GM12878 (cell line): ENCODE measurements around the gene PALD1. TPM values are rescaled to one million over a fixed set of nuclear protein-coding genes. Genes with fewer than 3 reads are reported as not detected.

ENCODE experiments used
- ATAC-seq: fragments of 200-7000 bp; cut with Tn5 transposase; 3 replicates; pipeline ENCODE4 v1.9.1; 2020; ENCODE audit warnings: mild to moderate bottlenecking, moderate library complexity
- BruUV-seq: library from RNA; stranded (reverse); fragments of 400-500 nt; replicated peaks from 2 replicates; lab custom pipeline; 2021; lab: Mats Ljungman, UMichigan
- CTCF ChIA-PET: fragments of 300-600 bp; sonication (Branson Sonifier 250); formaldehyde crosslinking; extraction: SDS; loops from one replicate; lab custom pipeline; 2021; ENCODE audit warnings: inconsistent platforms; lab: Yijun Ruan, JAX
- POLR2A ChIA-PET: fragments of 350-600 bp; formaldehyde crosslinking; extraction: SDS; loops from one replicate; lab custom pipeline; 2021; ENCODE audit warnings: inconsistent platforms; lab: Charles Lee
- RAD21 ChIA-PET: fragments of 300-600 bp; sonication (Branson Sonifier 250); formaldehyde crosslinking; loops from one replicate; lab custom pipeline; 2023; ENCODE audit warnings: antibody characterized with exemption; ENCODE audit not compliant: unreplicated experiment; lab: Charles Lee
- SMC1A ChIA-PET: fragments of 300-600 bp; sonication (Branson Sonifier 250); formaldehyde crosslinking; loops from one replicate; lab custom pipeline; 2023; ENCODE audit not compliant: unreplicated experiment, uncharacterized antibody; lab: Charles Lee
- DNase-seq: peaks from one replicate; pipeline ENCODE4 v3.0.0-alpha.2; 2011; ENCODE audit warnings: low read depth, low spot score
- FAIRE-seq: peaks from 3 replicates; lab custom pipeline; 2011; peaks lifted over from hg19 to GRCh38; lab: Jason Lieb, UNC
- H2AFZ ChIP-seq: 2 replicates; pipeline ENCODE4 v1.6.0; 2011; ENCODE audit warnings: low read depth, low read length, control low read depth; ENCODE audit not compliant: control insufficient read depth
- H3K27ac ChIP-seq: 2 replicates; pipeline ENCODE4 v1.5.1; 2011; ENCODE audit warnings: control low read depth; ENCODE audit not compliant: control insufficient read depth, insufficient read depth
- H3K27me3 ChIP-seq, 2 experiments: replicated peaks in 1 of 2; 2 replicates each; pipeline versions ENCODE4 v1.6.0 to v1.6.1; 2011; ENCODE audit warnings: low read length in 1 of 2; ENCODE audit not compliant: control insufficient read depth in 2 of 2, insufficient read depth in 2 of 2
- H3K36me3 ChIP-seq, 2 experiments: 2 replicates each; pipeline ENCODE4 v1.5.1; 2011; ENCODE audit warnings: low read length in 1 of 2; ENCODE audit not compliant: control insufficient read depth in 2 of 2, insufficient read depth in 2 of 2
- H3K4me1 ChIP-seq: 2 replicates; pipeline ENCODE4 v1.6.1; 2011; ENCODE audit warnings: mild to moderate bottlenecking, low read length, moderate library complexity, mixed read lengths; ENCODE audit not compliant: control insufficient read depth, insufficient read depth
- H3K4me2 ChIP-seq: 2 replicates; pipeline ENCODE4 v1.6.0; 2011; ENCODE audit warnings: control low read depth; ENCODE audit not compliant: control insufficient read depth, insufficient read depth
- H3K4me3 ChIP-seq: fragments of 200-600 bp; sonication (generic); 2 replicates; pipeline ENCODE4 v1.5.1; 2016
- H3K79me2 ChIP-seq: 2 replicates; pipeline ENCODE4 v1.6.0; 2011; ENCODE audit warnings: low read length; ENCODE audit not compliant: control insufficient read depth, insufficient read depth
- H3K9ac ChIP-seq: 2 replicates; pipeline ENCODE4 v1.8.0; 2011; ENCODE audit warnings: low read length, control low read depth, mixed read lengths; ENCODE audit not compliant: control insufficient read depth, insufficient read depth
- H3K9me3 ChIP-seq: replicated peaks from 3 replicates; pipeline ENCODE4 v1.5.1; 2011; ENCODE audit warnings: mild to moderate bottlenecking, low read length; ENCODE audit not compliant: control insufficient read depth, insufficient read depth
- H4K20me1 ChIP-seq: 2 replicates; pipeline ENCODE4 v1.6.0; 2011; ENCODE audit not compliant: control insufficient read depth, insufficient read depth
- BRCA1 ChIP-seq: IDR thresholded peaks from 2 replicates; pipeline ENCODE4 v1.6.1; 2011; ENCODE audit warnings: low read depth, low read length, improper control_type of control experiment
- CHD4 ChIP-seq: fragments of 200-600 bp; sonication (generic); IDR thresholded peaks from 2 replicates; pipeline ENCODE4 v1.6.1; 2016; ENCODE audit warnings: mild to moderate bottlenecking
- EP300 ChIP-seq, 2 experiments: fragments of 150-350 bp in 1 of 2; IDR thresholded peaks; 2 replicates each; pipeline ENCODE4 v1.6.1; 2011 to 2012; ENCODE audit warnings: low read depth in 2 of 2, low read length in 2 of 2, borderline replicate concordance in 1 of 2, improper control_type of control experiment in 1 of 2, inconsistent platforms in 1 of 2; ENCODE audit not compliant: control insufficient read depth in 1 of 2
- ESRRA ChIP-seq: IDR thresholded peaks from 2 replicates; pipeline ENCODE4 v1.6.1; 2012; ENCODE audit warnings: mild to moderate bottlenecking, low read length, improper control_type of control experiment
- EZH2 ChIP-seq: IDR thresholded peaks from 2 replicates; pipeline ENCODE4 v1.6.1; 2012; ENCODE audit warnings: low read depth, mild to moderate bottlenecking, control low read depth, inconsistent platforms, low read length, borderline replicate concordance; ENCODE audit not compliant: control insufficient read depth
- GABPA ChIP-seq: IDR thresholded peaks from 2 replicates; pipeline ENCODE4 v1.6.1; 2014; ENCODE audit warnings: antibody characterized with exemption, low read depth, mild to moderate bottlenecking, inconsistent platforms
- MTA3 ChIP-seq: IDR thresholded peaks from 2 replicates; pipeline ENCODE4 v1.6.1; 2012; ENCODE audit warnings: low read length, inconsistent platforms, borderline replicate concordance
- NFXL1 ChIP-seq: fragments of 450-650 bp; IDR thresholded peaks from 2 replicates; pipeline ENCODE4 v1.6.1; 2017; ENCODE audit warnings: antibody characterized with exemption, mild to moderate bottlenecking, borderline replicate concordance
- RCOR1 ChIP-seq: conservative IDR thresholded peaks from 2 replicates; pipeline ENCODE4 v1.6.1; 2012; ENCODE audit warnings: low read depth, low read length, improper control_type of control experiment
- SMC3 ChIP-seq: IDR thresholded peaks from 2 replicates; pipeline ENCODE4 v1.6.1; 2011; ENCODE audit warnings: low read length, improper control_type of control experiment, borderline replicate concordance
- ZNF217 ChIP-seq: fragments of 450-650 bp; IDR thresholded peaks from 2 replicates; pipeline ENCODE4 v1.6.1; 2017; ENCODE audit warnings: antibody characterized with exemption, mild to moderate bottlenecking
- WGBS: methylation state at CpG from one replicate; pipeline ENCODE4 v1.1.6; 2016; ENCODE audit warnings: low lambda C conversion rate; ENCODE audit not compliant: insufficient replicate concordance, insufficient coverage; ENCODE audit errors: missing lambda C conversion rate; 5-methylcytosine and 5-hydroxymethylcytosine counted together
- in situ Hi-C: fragments of 300-500 bp; cut with MboI; formaldehyde crosslinking; loops from 9 replicates; pipeline ENCODE4 v1.14.3; 2018; ENCODE audit warnings: mixed read lengths
- intact Hi-C: fragments of 100-400 bp; cut with micrococcal nuclease; formaldehyde crosslinking; loops from one replicate; pipeline ENCODE4 v1.14.2; 2022; ENCODE audit not compliant: unreplicated experiment
- polyA plus RNA-seq, 11 experiments: library from polyadenylated mRNA; depleted of rRNA in 4 of 11; unstranded in 6 of 11; stranded (reverse) in 5 of 11; fragments of >200 nt; fragmentation: Nextera tagmentation in 4 of 11; fragmentation: Illumina TruSeq in 1 of 11; extraction: Ambion mirVana in 4 of 11; extraction: Trizol in 1 of 11; gene quantifications; 1 replicate in 1 of 11; 2 replicates in 10 of 11; pipeline versions ENCODE4 v1.2.1 to v1.2.3, GENCODE V29; 2011 to 2016; ENCODE audit warnings: inconsistent platforms in 2 of 11, missing spikeins in 2 of 11, low read depth in 1 of 11
- total RNA-seq, 4 experiments: library from RNA; depleted of rRNA in 3 of 4; stranded (reverse); fragments of >200 nt in 3 of 4; fragmentation: Illumina TruSeq in 1 of 4; extraction: Trizol in 1 of 4; gene quantifications; 2 replicates each; pipeline versions ENCODE4 v1.2.1 to v1.2.3, GENCODE V29; 2013 to 2021
- TF ChIP-seq, protein P1 (sequence below): fragments of 450-650 bp; IDR thresholded peaks from 2 replicates; pipeline ENCODE4 v1.6.1; 2016; ENCODE audit warnings: mild to moderate bottlenecking, moderate library complexity, borderline replicate concordance

Gene PALD1
- total and polyA plus RNA-seq, 10 of the 15 experiments (the other 5 are each of a cell fraction or from before 2014, with no cell fraction given) = 0.43 to 20.9 (median 9.0) TPM

DNA sequence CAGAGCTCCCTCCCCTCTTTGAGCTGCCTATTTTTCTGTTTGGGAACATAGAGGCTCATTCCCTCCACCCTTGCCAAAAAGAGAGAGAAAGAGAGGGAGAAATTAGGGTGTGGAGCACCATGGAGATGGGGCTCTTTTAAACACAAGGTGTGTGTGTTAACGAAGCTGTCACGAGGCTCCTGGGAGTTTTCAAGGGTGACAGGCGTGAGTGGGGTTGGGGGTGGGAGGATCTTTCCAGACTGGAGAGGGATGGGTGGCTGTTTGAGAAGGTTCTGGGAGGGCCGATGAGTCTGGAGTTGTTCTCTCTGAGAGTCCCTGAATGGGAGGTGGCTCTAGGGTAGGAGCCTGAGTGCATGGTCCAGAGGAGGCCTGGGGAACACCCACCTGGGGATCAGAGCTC is 45.0 kb downstream of the PALD1 start:
- TF ChIP-seq MTA3 = no peak
- TF ChIP-seq CHD4 = no peak
- TF ChIP-seq RCOR1 = no peak
- DNase-seq = no peak
- ChIA-PET CTCF (interaction anchor here (0.6 to 2.6 kb wide), 3 partner anchors 26 to 62 kb away, joined by 3 to 7 read pairs (median 4); no protein-coding TSS in a partner anchor), SMC1A (interaction anchor here (1.2 kb wide), 1 partner anchor 62 kb away, joined by 3 read pairs; no protein-coding TSS in a partner anchor), POLR2A (no interaction called here), RAD21 (no interaction called here)
- no peak for ATAC-seq
- Histone ChIP-seq H2AFZ (no peak overlapping the region), H3K36me3 (peaks cover 0 to 2% of the 10 kb centered on the region in 2 experiments; a peak in 3 of 4 replicates), H3K27me3 (no peaks in the 10 kb centered on the region), H3K27ac (no peak overlapping the region), H3K4me1 (no peaks in the 10 kb centered on the region), H3K4me2 (no peak overlapping the region), H4K20me1 (no peaks in the 10 kb centered on the region), H3K79me2 (no peaks in the 10 kb centered on the region), H3K4me3 (no peak overlapping the region), H3K9ac (no peak overlapping the region), H3K9me3 (no peaks in the 10 kb centered on the region)
- no TSS peak for BruUV-seq
- 43% methylated on average over 4 of the region's 4 CpGs for WGBS
- intact Hi-C loops (no loop called here), in situ Hi-C loops (no loop called here)
- no peak for FAIRE-seq

DNA sequence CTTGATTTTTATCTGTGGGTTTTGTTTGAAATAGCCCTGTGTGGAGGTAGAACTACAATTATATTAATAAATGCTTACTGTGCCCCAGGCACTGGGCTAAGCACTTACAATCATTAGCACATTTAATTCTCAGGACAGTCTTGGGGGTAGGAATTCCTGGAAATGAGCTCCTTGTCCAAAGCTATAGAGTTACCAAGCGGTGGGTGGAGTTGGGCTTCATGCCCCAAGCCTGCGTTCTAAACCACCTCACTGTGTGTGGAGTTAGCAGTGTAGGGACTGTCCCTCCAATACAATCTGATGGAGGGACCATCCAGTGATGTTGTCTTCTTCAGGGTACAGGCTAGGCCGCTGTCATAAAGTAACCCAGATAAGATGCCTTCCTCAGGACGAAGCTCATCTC is 49.7 kb downstream of the PALD1 start:
- no peaks in the 10 kb centered on the region for H3K79me2 ChIP-seq
- DNase-seq = no peak
- H3K27me3 ChIP-seq = no peaks in the 10 kb centered on the region
- H3K36me3 ChIP-seq = peaks cover 2 to 3% of the 10 kb centered on the region in 2 experiments
- H3K4me3 ChIP-seq = no peak overlapping the region
- POLR2A ChIA-PET = no interaction called here
- no peak overlapping the region for H3K27ac ChIP-seq
- intact Hi-C loops = no loop called here
- CTCF ChIA-PET = interaction anchor here (1.8 to 4.5 kb wide), 2 partner anchors 66 to 230 kb away, joined by 4 to 21 read pairs; no protein-coding TSS in a partner anchor
- RAD21 ChIA-PET = interaction anchor here (1.3 to 2.9 kb wide), 2 partner anchors 34 to 67 kb away, joined by 3 to 11 read pairs; no protein-coding TSS in a partner anchor
- no peak overlapping the region for H2AFZ ChIP-seq
- H3K9me3 ChIP-seq = no peaks in the 10 kb centered on the region
- no peak for FAIRE-seq
- no peaks in the 10 kb centered on the region for H4K20me1 ChIP-seq
- no peak for ATAC-seq
- in situ Hi-C loops = no loop called here
- no TSS peak for BruUV-seq
- H3K4me2 ChIP-seq = no peak overlapping the region
- SMC1A ChIA-PET = interaction anchor here (1.2 to 1.6 kb wide), 2 partner anchors 67 to 123 kb away, joined by 4 to 8 read pairs; no protein-coding TSS in a partner anchor
- 27% methylated on average over 4 of the region's 4 CpGs for WGBS
- no peak overlapping the region for H3K9ac ChIP-seq
- H3K4me1 ChIP-seq = no peaks in the 10 kb centered on the region
- TF ChIP-seq SMC3 = no peak
- no peak for TF ChIP-seq ESRRA
- no peak for TF ChIP-seq GABPA
- no peak for TF ChIP-seq BRCA1
- no peak for TF ChIP-seq NFXL1
- TF ChIP-seq EZH2 = no peak
- TF ChIP-seq ZNF217 = no peak
- TF ChIP-seq EP300 (IDR thresholded peaks at IDR 0.05; ENCODE audit: borderline replicate concordance in 1 of 2, control insufficient read depth in 1 of 2, low read depth in 2 of 2, low read length in 2 of 2) = no peak
- TF ChIP-seq, protein P1, sequence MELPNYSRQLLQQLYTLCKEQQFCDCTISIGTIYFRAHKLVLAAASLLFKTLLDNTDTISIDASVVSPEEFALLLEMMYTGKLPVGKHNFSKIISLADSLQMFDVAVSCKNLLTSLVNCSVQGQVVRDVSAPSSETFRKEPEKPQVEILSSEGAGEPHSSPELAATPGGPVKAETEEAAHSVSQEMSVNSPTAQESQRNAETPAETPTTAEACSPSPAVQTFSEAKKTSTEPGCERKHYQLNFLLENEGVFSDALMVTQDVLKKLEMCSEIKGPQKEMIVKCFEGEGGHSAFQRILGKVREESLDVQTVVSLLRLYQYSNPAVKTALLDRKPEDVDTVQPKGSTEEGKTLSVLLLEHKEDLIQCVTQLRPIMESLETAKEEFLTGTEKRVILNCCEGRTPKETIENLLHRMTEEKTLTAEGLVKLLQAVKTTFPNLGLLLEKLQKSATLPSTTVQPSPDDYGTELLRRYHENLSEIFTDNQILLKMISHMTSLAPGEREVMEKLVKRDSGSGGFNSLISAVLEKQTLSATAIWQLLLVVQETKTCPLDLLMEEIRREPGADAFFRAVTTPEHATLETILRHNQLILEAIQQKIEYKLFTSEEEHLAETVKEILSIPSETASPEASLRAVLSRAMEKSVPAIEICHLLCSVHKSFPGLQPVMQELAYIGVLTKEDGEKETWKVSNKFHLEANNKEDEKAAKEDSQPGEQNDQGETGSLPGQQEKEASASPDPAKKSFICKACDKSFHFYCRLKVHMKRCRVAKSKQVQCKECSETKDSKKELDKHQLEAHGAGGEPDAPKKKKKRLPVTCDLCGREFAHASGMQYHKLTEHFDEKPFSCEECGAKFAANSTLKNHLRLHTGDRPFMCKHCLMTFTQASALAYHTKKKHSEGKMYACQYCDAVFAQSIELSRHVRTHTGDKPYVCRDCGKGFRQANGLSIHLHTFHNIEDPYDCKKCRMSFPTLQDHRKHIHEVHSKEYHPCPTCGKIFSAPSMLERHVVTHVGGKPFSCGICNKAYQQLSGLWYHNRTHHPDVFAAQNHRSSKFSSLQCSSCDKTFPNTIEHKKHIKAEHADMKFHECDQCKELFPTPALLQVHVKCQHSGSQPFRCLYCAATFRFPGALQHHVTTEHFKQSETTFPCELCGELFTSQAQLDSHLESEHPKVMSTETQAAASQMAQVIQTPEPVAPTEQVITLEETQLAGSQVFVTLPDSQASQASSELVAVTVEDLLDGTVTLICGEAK = no peak
